Measurements from ENCODE around the gene ELMO3.

Gene ELMO3

GRCh38 chr16:67184453-67184994 lies 14.4 kb upstream of the ELMO3 start:
- H3K79me1 ChIP-seq (ENCODE audit: low read length): peaks cover 10% of the 10 kb centered on the region
- H3K4me2 ChIP-seq (ENCODE audit: low read length): peak overlapping the region; percentile 85
- peak overlapping the region; percentile 95 for H3K4me3 ChIP-seq (ENCODE audit: low read depth, low read length)
- H3K27ac ChIP-seq (ENCODE audit: low read depth, low read length): no peak overlapping the region
- H3K18ac ChIP-seq (ENCODE audit: low read length): peak overlapping the region; percentile 13
- peaks cover 3% of the 10 kb centered on the region for H3K27me3 ChIP-seq (ENCODE audit: insufficient read depth, low read length)
- H4K91ac ChIP-seq (ENCODE audit: low read depth, low read length): no peak overlapping the region
- H2BK12ac ChIP-seq (ENCODE audit: low read length): no peak overlapping the region
- peaks cover 26 to 38% of the 10 kb centered on the region in 2 experiments for H3K4me1 ChIP-seq (ENCODE audit: control insufficient read depth in 1 of 2, insufficient read depth in 2 of 2, low read length in 2 of 2)
- H3K4ac ChIP-seq (ENCODE audit: low read depth, low read length): no peak overlapping the region
- no peak overlapping the region for H2BK5ac ChIP-seq (ENCODE audit: low read depth, low read length, poor library complexity)
- no peak overlapping the region for H3K14ac ChIP-seq (ENCODE audit: low read length)
- H2BK120ac ChIP-seq (ENCODE audit: insufficient read depth, low read length, poor library complexity): no peak overlapping the region
- DNase-seq: no peak
- H3K79me2 ChIP-seq (ENCODE audit: control insufficient read depth, insufficient read depth, low read length, poor library complexity): peaks cover 4% of the 10 kb centered on the region
- peaks cover 9% of the 10 kb centered on the region for H3K9me3 ChIP-seq (ENCODE audit: insufficient read depth, low read depth, low read length)
- H2AK5ac ChIP-seq (ENCODE audit: low read length): no peak overlapping the region
- no CpG with 5 or more reads among the region's 59 CpGs for WGBS (ENCODE audit: extremely low coverage, insufficient coverage, insufficient read length)
- H3K36me3 ChIP-seq (ENCODE audit: control insufficient read depth in 1 of 2, insufficient read depth in 2 of 2, low read length in 2 of 2): no peaks in the 10 kb centered on the region
- no peak overlapping the region for H4K8ac ChIP-seq (ENCODE audit: low read depth, low read length)
- no peak overlapping the region for H4K12ac ChIP-seq (ENCODE audit: low read depth, low read length)
- H3K9ac ChIP-seq (ENCODE audit: low read length): no peak overlapping the region
- no peak overlapping the region for H3K23ac ChIP-seq (ENCODE audit: low read length)
- no peak overlapping the region for H2AFZ ChIP-seq (ENCODE audit: insufficient read depth, low read length, poor library complexity)

- no peak overlapping the region for H3K9ac ChIP-seq (ENCODE audit: low read length)
Observed at GRCh38 chr16:67184995-67185650, 13.8 kb upstream of the ELMO3 start.

GRCh38 chr16:67185651-67186134 lies 13.2 kb upstream of the ELMO3 start:
- Histone ChIP-seq H3K9ac (ENCODE audit: low read length) (no peak overlapping the region), H3K4me2 (ENCODE audit: low read length) (no peak overlapping the region), H3K14ac (ENCODE audit: low read length) (no peak overlapping the region), H3K4ac (ENCODE audit: low read depth, low read length) (no peak overlapping the region), H3K36me3 (ENCODE audit: control insufficient read depth in 1 of 2, insufficient read depth in 2 of 2, low read length in 2 of 2) (no peaks in the 10 kb centered on the region), H3K79me1 (ENCODE audit: low read length) (peaks cover 10% of the 10 kb centered on the region), H3K23ac (ENCODE audit: low read length) (no peak overlapping the region), H3K27ac (ENCODE audit: low read depth, low read length) (no peak overlapping the region), H2BK5ac (ENCODE audit: low read depth, low read length, poor library complexity) (no peak overlapping the region), H3K79me2 (ENCODE audit: control insufficient read depth, insufficient read depth, low read length, poor library complexity) (peaks cover 4% of the 10 kb centered on the region), H2BK12ac (ENCODE audit: low read length) (no peak overlapping the region), H4K12ac (ENCODE audit: low read depth, low read length) (no peak overlapping the region), H3K18ac (ENCODE audit: low read length) (no peak overlapping the region), H2BK120ac (ENCODE audit: insufficient read depth, low read length, poor library complexity) (no peak overlapping the region), H4K8ac (ENCODE audit: low read depth, low read length) (no peak overlapping the region), H3K27me3 (ENCODE audit: insufficient read depth, low read length) (peaks cover 3% of the 10 kb centered on the region), H3K4me1 (ENCODE audit: control insufficient read depth in 1 of 2, insufficient read depth in 2 of 2, low read length in 2 of 2) (peaks cover 26 to 38% of the 10 kb centered on the region in 2 experiments), H2AFZ (ENCODE audit: insufficient read depth, low read length, poor library complexity) (no peak overlapping the region), H3K4me3 (ENCODE audit: low read depth, low read length) (no peak overlapping the region), H4K91ac (ENCODE audit: low read depth, low read length) (no peak overlapping the region), H3K9me3 (ENCODE audit: insufficient read depth, low read depth, low read length) (peaks cover 6% of the 10 kb centered on the region), H2AK5ac (ENCODE audit: low read length) (no peak overlapping the region)
- no CpG with 5 or more reads among the region's 12 CpGs for whole genome bisulfite sequencing (ENCODE audit: extremely low coverage, insufficient coverage, insufficient read length)
- no peak for DNase-seq

More at GRCh38 chr16:67184995-67185650, 13.8 kb upstream of the ELMO3 start:
- H3K79me2 ChIP-seq (ENCODE audit: control insufficient read depth, insufficient read depth, low read length, poor library complexity): peaks cover 4% of the 10 kb centered on the region
- H3K23ac ChIP-seq (ENCODE audit: low read length): no peak overlapping the region
- peaks cover 6% of the 10 kb centered on the region for H3K9me3 ChIP-seq (ENCODE audit: insufficient read depth, low read depth, low read length)
- no peak overlapping the region for H3K14ac ChIP-seq (ENCODE audit: low read length)
- no peak overlapping the region for H4K91ac ChIP-seq (ENCODE audit: low read depth, low read length)
- peak overlapping the region; percentile 85 for H3K4me2 ChIP-seq (ENCODE audit: low read length)
- H3K27me3 ChIP-seq (ENCODE audit: insufficient read depth, low read length): peaks cover 3% of the 10 kb centered on the region
- H3K4me1 ChIP-seq (ENCODE audit: control insufficient read depth in 1 of 2, insufficient read depth in 2 of 2, low read length in 2 of 2): peaks cover 26 to 38% of the 10 kb centered on the region in 2 experiments
- no peak overlapping the region for H3K4me3 ChIP-seq (ENCODE audit: low read depth, low read length)
- no peak overlapping the region for H3K27ac ChIP-seq (ENCODE audit: low read depth, low read length)
- H2BK5ac ChIP-seq (ENCODE audit: low read depth, low read length, poor library complexity): no peak overlapping the region
- H3K36me3 ChIP-seq (ENCODE audit: control insufficient read depth in 1 of 2, insufficient read depth in 2 of 2, low read length in 2 of 2): no peaks in the 10 kb centered on the region
- H3K4ac ChIP-seq (ENCODE audit: low read depth, low read length): no peak overlapping the region
- peaks cover 10% of the 10 kb centered on the region for H3K79me1 ChIP-seq (ENCODE audit: low read length)
- H2BK12ac ChIP-seq (ENCODE audit: low read length): no peak overlapping the region
- no CpG with 5 or more reads among the region's 43 CpGs for WGBS (ENCODE audit: extremely low coverage, insufficient coverage, insufficient read length)
- H2AK5ac ChIP-seq (ENCODE audit: low read length): no peak overlapping the region
- H2BK120ac ChIP-seq (ENCODE audit: insufficient read depth, low read length, poor library complexity): no peak overlapping the region
- no peak overlapping the region for H3K18ac ChIP-seq (ENCODE audit: low read length)
- H4K12ac ChIP-seq (ENCODE audit: low read depth, low read length): no peak overlapping the region
- H4K8ac ChIP-seq (ENCODE audit: low read depth, low read length): no peak overlapping the region
- H2AFZ ChIP-seq (ENCODE audit: insufficient read depth, low read length, poor library complexity): no peak overlapping the region
- DNase-seq: peak; percentile 95 to 97

GRCh38 chr16:67186550-67186950 lies 12.4 kb upstream of the ELMO3 start:
- Histone ChIP-seq H3K4me3 (ENCODE audit: low read depth, low read length) (no peak overlapping the region), H3K27ac (ENCODE audit: low read depth, low read length) (peak overlapping the region; percentile 41), H3K4ac (ENCODE audit: low read depth, low read length) (no peak overlapping the region), H3K4me1 (ENCODE audit: control insufficient read depth in 1 of 2, insufficient read depth in 2 of 2, low read length in 2 of 2) (peaks cover 26 to 40% of the 10 kb centered on the region in 2 experiments), H3K9ac (ENCODE audit: low read length) (no peak overlapping the region), H3K27me3 (ENCODE audit: insufficient read depth, low read length) (peaks cover 3% of the 10 kb centered on the region), H3K79me2 (ENCODE audit: control insufficient read depth, insufficient read depth, low read length, poor library complexity) (peaks cover 4% of the 10 kb centered on the region), H2AK5ac (ENCODE audit: low read length) (no peak overlapping the region), H3K23ac (ENCODE audit: low read length) (no peak overlapping the region), H3K36me3 (ENCODE audit: control insufficient read depth in 1 of 2, insufficient read depth in 2 of 2, low read length in 2 of 2) (no peaks in the 10 kb centered on the region), H2BK120ac (ENCODE audit: insufficient read depth, low read length, poor library complexity) (no peak overlapping the region), H3K14ac (ENCODE audit: low read length) (no peak overlapping the region), H2AFZ (ENCODE audit: insufficient read depth, low read length, poor library complexity) (no peak overlapping the region), H3K18ac (ENCODE audit: low read length) (no peak overlapping the region), H3K79me1 (ENCODE audit: low read length) (peaks cover 10% of the 10 kb centered on the region), H2BK12ac (ENCODE audit: low read length) (no peak overlapping the region), H4K12ac (ENCODE audit: low read depth, low read length) (no peak overlapping the region), H3K9me3 (ENCODE audit: insufficient read depth, low read depth, low read length) (peaks cover 6% of the 10 kb centered on the region), H4K8ac (ENCODE audit: low read depth, low read length) (no peak overlapping the region), H4K91ac (ENCODE audit: low read depth, low read length) (no peak overlapping the region), H3K4me2 (ENCODE audit: low read length) (peak overlapping the region; percentile 10), H2BK5ac (ENCODE audit: low read depth, low read length, poor library complexity) (no peak overlapping the region)
- WGBS (ENCODE audit: extremely low coverage, insufficient coverage, insufficient read length): no CpG with 5 or more reads among the region's 5 CpGs
- DNase-seq: peak; percentile 85 to 90

Data from trophoblast cell (in vitro differentiated cells and primary cell).